Keratinocyte (primary cell): ENCODE data around the gene VWA5B2. TPM values are rescaled to one million over a fixed set of nuclear protein-coding genes. Genes with fewer than 3 reads are reported as not detected.
A peak's percentile ranks its signal among the peaks of the same experiment; 100 is the strongest.

Experiments
- DNase-seq: peaks from one replicate; pipeline ENCODE4 v3.0.0-alpha.2; 2011; ENCODE audit warnings: low read depth, missing footprints, low spot score
- FAIRE-seq: peaks from 2 replicates; lab custom pipeline; 2011; peaks lifted over from hg19 to GRCh38; lab: Jason Lieb, UNC
- H2AFZ ChIP-seq: 2 replicates; pipeline ENCODE4 v1.6.0; 2012; ENCODE audit warnings: low read length, control low read depth, inconsistent platforms; ENCODE audit not compliant: control insufficient read depth
- H3K27ac ChIP-seq: 2 replicates; pipeline ENCODE4 v1.5.1; 2011; ENCODE audit warnings: low read length; ENCODE audit not compliant: control insufficient read depth, insufficient read depth
- H3K27me3 ChIP-seq: 3 replicates; pipeline ENCODE4 v1.6.0; 2011; ENCODE audit warnings: low read length; ENCODE audit not compliant: control insufficient read depth, insufficient read depth; ENCODE audit errors: extremely low read depth
- H3K36me3 ChIP-seq, 2 experiments: 2 replicates in 1 of 2; 3 replicates in 1 of 2; pipeline ENCODE4 v1.5.1; 2011; ENCODE audit warnings: low read length in 2 of 2, mild to moderate bottlenecking in 1 of 2; ENCODE audit not compliant: control insufficient read depth in 2 of 2, insufficient read depth in 2 of 2; ENCODE audit errors: extremely low read depth in 1 of 2
- H3K4me1 ChIP-seq: 3 replicates; pipeline ENCODE4 v1.5.1; 2011; ENCODE audit warnings: low read length; ENCODE audit not compliant: control insufficient read depth, insufficient read depth; ENCODE audit errors: extremely low read depth
- H3K4me2 ChIP-seq: 3 replicates; pipeline ENCODE4 v1.6.0; 2011; ENCODE audit warnings: low read depth, low read length; ENCODE audit not compliant: control insufficient read depth, insufficient read depth; ENCODE audit errors: extremely low read depth
- H3K4me3 ChIP-seq, 3 experiments: fragments of 200-600 bp in 1 of 3; sonication (generic) in 1 of 3; 2 replicates in 2 of 3; 3 replicates in 1 of 3; pipeline ENCODE4 v1.5.1; 2011 to 2016; ENCODE audit warnings: low read length in 3 of 3, mild to moderate bottlenecking in 3 of 3, control low read depth in 2 of 3, inconsistent platforms in 1 of 3, low read depth in 1 of 3, mixed read lengths in 1 of 3, mixed run types in 1 of 3, moderate library complexity in 1 of 3; ENCODE audit not compliant: control insufficient read depth in 2 of 3, insufficient read depth in 2 of 3; ENCODE audit errors: extremely low read depth in 1 of 3
- H3K79me2 ChIP-seq: 2 replicates; pipeline ENCODE4 v1.6.0; 2012; ENCODE audit warnings: low read length; ENCODE audit not compliant: control insufficient read depth, insufficient read depth
- H3K9ac ChIP-seq: 3 replicates; pipeline ENCODE4 v1.6.0; 2011; ENCODE audit warnings: low read length; ENCODE audit not compliant: control insufficient read depth, insufficient read depth; ENCODE audit errors: extremely low read depth
- H3K9me1 ChIP-seq: 3 replicates; pipeline ENCODE4 v1.6.0; 2011; ENCODE audit warnings: low read length; ENCODE audit not compliant: control insufficient read depth, insufficient read depth; ENCODE audit errors: extremely low read depth
- H3K9me3 ChIP-seq: 2 replicates; pipeline ENCODE4 v1.5.1; 2012; ENCODE audit warnings: low read depth, low read length; ENCODE audit not compliant: control insufficient read depth
- H4K20me1 ChIP-seq: 3 replicates; pipeline ENCODE4 v1.6.0; 2011; ENCODE audit warnings: low read length; ENCODE audit not compliant: control insufficient read depth, insufficient read depth; ENCODE audit errors: extremely low read depth
- CTCF ChIP-seq, 3 experiments: IDR thresholded peaks in 1 of 3; conservative IDR thresholded peaks in 1 of 3; optimal IDR thresholded peaks in 1 of 3; 2 replicates in 2 of 3; 3 replicates in 1 of 3; pipeline versions ENCODE3 to v1.5.1; 2011; ENCODE audit warnings: low read length in 3 of 3, mild to moderate bottlenecking in 3 of 3, moderate library complexity in 2 of 3, control low read depth in 1 of 3, inconsistent platforms in 1 of 3; ENCODE audit not compliant: insufficient read depth in 2 of 3; ENCODE audit errors: extremely low read depth in 1 of 3
- EZH2 ChIP-seq: IDR thresholded peaks from one replicate; pipeline ENCODE4 v1.6.1; 2012; ENCODE audit warnings: inconsistent platforms, mild to moderate bottlenecking, low read length, moderate library complexity
- dilution Hi-C: fragments of 300-500 bp; cut with MboI; formaldehyde crosslinking; loops from one replicate; pipeline ENCODE4 v1.7.0; 2020; ENCODE audit warnings: low sequenced_read_pairs; ENCODE audit not compliant: extremely low pct_ligation_motif_present
- polyA plus RNA-seq, 5 experiments: library from polyadenylated mRNA; depleted of rRNA in 3 of 5; stranded (reverse) in 3 of 5; stranded (forward) in 1 of 5; unstranded in 1 of 5; fragments of >200 nt; gene quantifications; 1 replicate in 1 of 5; 2 replicates in 3 of 5; 3 replicates in 1 of 5; pipeline versions ENCODE4 v1.2.1 to v1.2.3, GENCODE V29; 2011 to 2012; ENCODE audit warnings: missing spikeins in 2 of 5, low read depth in 1 of 5, low replicate concordance in 1 of 5

VWA5B2 gene
- polyA plus RNA-seq, 1 donor (not counting 4 experiments of a cell fraction or from before 2014, with no cell fraction given): not detected

- Histone ChIP-seq H4K20me1 (no peaks in the 10 kb centered on the region), H3K9me1 (peaks cover 2% of the 10 kb centered on the region), H3K4me3 (peak within 1 kb of the TSS; percentile 75 to 100 (median 100)), H3K4me2 (peak within 1 kb of the TSS; percentile 99), H3K9ac (peak within 1 kb of the TSS; percentile 91), H3K36me3 (peaks cover 13 to 14% of the 10 kb centered on the region in 2 experiments), H3K27me3 (no peaks in the 10 kb centered on the region), H3K4me1 (peaks cover 5% of the 10 kb centered on the region), H3K9me3 (no peaks in the 10 kb centered on the region), H2AFZ (peak within 1 kb of the TSS; percentile 95), H3K79me2 (peaks cover 25% of the 10 kb centered on the region), H3K27ac (peak within 1 kb of the TSS; percentile 95)
- dilution Hi-C loops: no loop called here
- TF ChIP-seq CTCF (optimal IDR thresholded peaks at IDR 0.05 in 1 of 3, IDR thresholded peaks at IDR 0.05 in 1 of 3, conservative IDR thresholded peaks at IDR 0.05 in 1 of 3; ENCODE audit: extremely low read depth in 1 of 3, insufficient read depth in 2 of 3, low read length in 3 of 3): no peak
- no peak for TF ChIP-seq EZH2
- DNase-seq: no peak
- no peak for FAIRE-seq
Observed at GRCh38 chr3:184248454-184249411, 19.3 kb downstream of the VWA5B2 start, which contains the start of gene ALG3. Gene ALG3 (minus strand): TSS chr3:184248962. CDS start chr3:184248940, 22 bp downstream.

GRCh38 chr3:184249412-184250166 is 20.2 kb downstream of the VWA5B2 start, which contains the start of gene EEF1AKMT4:
Gene EEF1AKMT4 (plus strand): TSS chr3:184249672. CDS start chr3:184249695, 23 bp downstream.
- peak within 1 kb of the TSS; percentile 75 to 100 (median 100) for H3K4me3 ChIP-seq
- DNase-seq (peak; percentile 88), FAIRE-seq (peak; percentile 36)
- peak; percentile 56 to 77 (median 59) for TF ChIP-seq CTCF (optimal IDR thresholded peaks at IDR 0.05 in 1 of 3, IDR thresholded peaks at IDR 0.05 in 1 of 3, conservative IDR thresholded peaks at IDR 0.05 in 1 of 3; ENCODE audit: extremely low read depth in 1 of 3, insufficient read depth in 2 of 3, low read length in 3 of 3)
- TF ChIP-seq EZH2: no peak
- H3K9me1 ChIP-seq: peaks cover 2% of the 10 kb centered on the region
- peaks cover 5% of the 10 kb centered on the region for H3K4me1 ChIP-seq
- H3K9ac ChIP-seq: peak within 1 kb of the TSS; percentile 91
- peak within 1 kb of the TSS; percentile 95 for H2AFZ ChIP-seq
- peaks cover 9 to 11% of the 10 kb centered on the region in 2 experiments for H3K36me3 ChIP-seq
- no peaks in the 10 kb centered on the region for H3K9me3 ChIP-seq
- H3K27me3 ChIP-seq: no peaks in the 10 kb centered on the region
- H3K4me2 ChIP-seq: peak within 1 kb of the TSS; percentile 99
- H3K79me2 ChIP-seq: peaks cover 25% of the 10 kb centered on the region
- H4K20me1 ChIP-seq: no peaks in the 10 kb centered on the region
- dilution Hi-C loops: no loop called here
- peak within 1 kb of the TSS; percentile 95 for H3K27ac ChIP-seq
